Activated naive CD4-positive, alpha-beta T cell treated with anti-CD3 and anti-CD28 coated beads for 36 hours (primary cell): ENCODE results near the gene ZDHHC13. TPM values are rescaled to one million over a fixed set of nuclear protein-coding genes. Genes with fewer than 3 reads are reported as not detected.
"Not testable (repeated sequence)": the region's sequence is repeated elsewhere in the genome, so short reads cannot be mapped to it uniquely, and the experiment has no call there.

Experiments used
- CTCF ChIA-PET: fragments of 350-600 bp; sonication (Branson Sonifier 250); formaldehyde crosslinking; loops from one replicate; lab custom pipeline; 2021; ENCODE audit warnings: antibody characterized with exemption; lab: Charles Lee
- DNase-seq: peaks from one replicate; pipeline ENCODE4 v3.0.0-alpha.2; 2020
- H3K27ac Mint-ChIP-seq: one replicate; pipeline ENCODE4 v1.8.0; 2021; ENCODE audit warnings: mild to moderate bottlenecking, mixed read lengths
- H3K27me3 Mint-ChIP-seq: one replicate; pipeline ENCODE4 v1.8.0; 2021; ENCODE audit warnings: low read depth, mixed read lengths
- H3K36me3 Mint-ChIP-seq: one replicate; pipeline ENCODE4 v1.8.0; 2021; ENCODE audit warnings: low read depth, mixed read lengths
- H3K4me1 Mint-ChIP-seq: one replicate; pipeline ENCODE4 v1.8.0; 2021; ENCODE audit warnings: low read depth, mixed read lengths
- H3K4me3 Mint-ChIP-seq: one replicate; pipeline ENCODE4 v1.8.0; 2021; ENCODE audit warnings: mild to moderate bottlenecking, moderate library complexity, mixed read lengths
- H3K9me3 Mint-ChIP-seq: one replicate; pipeline ENCODE4 v1.8.0; 2021; ENCODE audit warnings: mixed read lengths
- intact Hi-C: fragments of 100-400 bp; cut with micrococcal nuclease; formaldehyde crosslinking; loops from one replicate; pipeline ENCODE4 v1.15.1; 2023
- total RNA-seq, 2 experiments: library from RNA; stranded (reverse); gene quantifications; one replicate each; pipeline ENCODE4 v1.2.3, GENCODE V29; 2021

The ZDHHC13 gene
- total RNA-seq, 2 experiments from 2014 or later: 20.9 to 25.1 TPM

DNA sequence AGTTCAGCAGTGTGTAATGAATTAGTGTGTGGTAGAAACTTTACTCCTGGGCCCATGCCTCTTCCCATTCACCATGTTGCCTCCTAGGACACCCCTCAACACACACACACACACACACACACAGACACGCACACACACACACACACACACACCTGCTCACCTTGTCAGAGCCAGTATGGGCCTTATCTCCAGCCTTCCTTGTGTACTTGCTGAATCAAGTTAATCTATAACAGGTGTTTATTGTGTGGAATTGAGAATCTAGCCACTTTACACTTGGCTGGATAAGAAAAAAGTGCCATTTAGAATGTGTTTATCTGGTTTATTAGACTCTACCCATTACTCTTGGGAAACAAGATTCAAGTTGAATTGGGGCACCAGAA, 14.5 kb upstream of the ZDHHC13 start:
- CTCF ChIA-PET: interaction anchor here (0.7 kb wide), 1 partner anchor 31 kb away, joined by 3 read pairs; no protein-coding TSS in a partner anchor
- DNase-seq: no peak
- Mint-ChIP-seq H3K4me1 (no peaks in the 10 kb centered on the region), H3K9me3 (peaks cover 6% of the 10 kb centered on the region), H3K27ac (no peak overlapping the region), H3K36me3 (no peaks in the 10 kb centered on the region), H3K4me3 (no peak overlapping the region), H3K27me3 (peaks cover 2% of the 10 kb centered on the region)
- intact Hi-C loops: no loop called here

DNA sequence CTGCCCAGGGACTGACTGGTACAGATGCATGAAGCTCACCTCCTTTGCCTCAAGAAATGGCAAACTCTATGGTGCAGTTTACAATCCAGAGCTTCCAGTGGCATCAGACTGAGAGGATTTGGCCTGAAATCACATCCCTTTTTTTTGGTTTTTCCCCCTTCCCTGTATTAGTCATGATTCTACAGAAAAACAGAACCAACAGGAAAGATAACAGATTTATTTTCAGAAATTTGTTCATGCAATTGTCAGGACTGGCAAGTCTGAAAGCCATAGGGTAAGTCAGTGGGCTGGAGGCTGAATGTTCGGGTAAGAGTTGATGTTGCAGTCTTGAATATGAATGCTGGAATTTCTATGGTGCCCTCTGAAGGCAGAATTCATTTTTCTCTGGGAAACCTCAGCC, 12.0 kb upstream of the ZDHHC13 start:
- intact Hi-C loops: no loop called here
- H3K36me3 Mint-ChIP-seq: no peaks in the 10 kb centered on the region
- CTCF ChIA-PET: no interaction called here
- H3K27ac Mint-ChIP-seq: no peak overlapping the region
- no peak for DNase-seq
- no peak overlapping the region for H3K4me3 Mint-ChIP-seq
- H3K27me3 Mint-ChIP-seq: peaks cover 3% of the 10 kb centered on the region
- no peaks in the 10 kb centered on the region for H3K4me1 Mint-ChIP-seq
- H3K9me3 Mint-ChIP-seq: peaks cover 6% of the 10 kb centered on the region

DNA sequence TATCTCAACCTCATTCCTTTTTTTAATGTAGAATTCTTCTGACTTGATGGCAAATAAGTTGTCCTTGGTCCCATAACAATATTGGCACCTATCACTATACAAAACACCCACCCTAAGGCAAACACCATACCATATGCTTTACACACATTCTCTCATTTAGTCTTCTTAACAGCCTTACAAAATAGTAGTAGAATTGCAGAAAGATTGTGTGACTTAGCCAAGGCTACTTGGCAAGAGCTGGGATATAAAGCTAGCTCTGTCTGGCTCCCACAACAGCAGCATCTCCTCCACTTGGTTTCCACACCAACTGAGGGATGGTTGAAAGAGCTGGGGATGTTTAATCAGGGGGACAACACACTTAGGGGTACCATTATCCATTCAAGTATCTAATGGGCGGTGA, 9.8 kb upstream of the ZDHHC13 start:
- Mint-ChIP-seq H3K9me3 (no peaks in the 10 kb centered on the region), H3K27me3 (peaks cover 3% of the 10 kb centered on the region), H3K4me1 (no peaks in the 10 kb centered on the region), H3K36me3 (no peaks in the 10 kb centered on the region), H3K4me3 (no peak overlapping the region), H3K27ac (no peak overlapping the region)
- intact Hi-C loops: no loop called here
- no peak for DNase-seq
- CTCF ChIA-PET: no interaction called here

DNA sequence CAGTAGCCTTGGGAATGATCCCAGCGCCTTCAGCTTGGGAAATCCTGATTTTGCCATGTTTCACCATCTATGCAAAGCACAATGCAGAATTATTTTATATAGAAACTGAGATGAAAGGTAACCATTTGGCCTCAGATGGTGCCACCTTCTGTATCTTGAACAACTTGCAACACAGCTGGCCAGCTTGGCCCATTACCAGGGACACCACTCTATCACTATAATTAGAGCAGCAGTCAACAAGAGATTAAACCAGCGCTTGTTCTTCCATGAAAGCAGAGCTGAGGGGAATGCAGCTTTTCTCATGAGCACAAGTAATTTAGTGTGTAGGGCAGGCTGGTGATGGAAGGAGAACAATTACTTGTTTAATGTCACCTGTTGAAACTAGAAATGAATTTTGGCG, 6.7 kb upstream of the ZDHHC13 start:
- no peak overlapping the region for H3K4me3 Mint-ChIP-seq
- H3K9me3 Mint-ChIP-seq: no peaks in the 10 kb centered on the region
- no peaks in the 10 kb centered on the region for H3K4me1 Mint-ChIP-seq
- H3K27me3 Mint-ChIP-seq: peaks cover 3% of the 10 kb centered on the region
- no peaks in the 10 kb centered on the region for H3K36me3 Mint-ChIP-seq
- no peak for DNase-seq
- H3K27ac Mint-ChIP-seq: no peak overlapping the region
- CTCF ChIA-PET: interaction anchor here (1.7 to 2.7 kb wide), 2 partner anchors 33 to 39 kb away, joined by 4 to 11 read pairs; no protein-coding TSS in a partner anchor
- intact Hi-C loops: no loop called here

DNA sequence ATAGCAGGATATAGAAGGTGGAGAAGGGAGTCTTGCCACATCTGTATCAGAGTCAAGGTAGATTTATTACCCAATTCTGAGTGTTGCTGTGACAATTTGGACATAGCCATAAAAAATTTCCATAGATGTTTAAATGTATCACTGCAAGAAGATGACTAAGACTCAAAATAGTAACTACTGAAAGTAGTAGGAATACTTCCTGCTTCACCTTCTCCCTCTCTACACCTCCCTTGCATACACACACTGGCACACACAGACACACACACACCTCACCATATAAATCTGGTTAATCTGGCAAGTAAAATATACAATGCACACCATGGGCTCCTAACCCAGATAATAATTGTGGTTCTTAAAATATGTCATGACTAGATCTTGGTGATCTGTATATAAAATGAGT, 5.2 kb upstream of the ZDHHC13 start:
- DNase-seq: no peak
- Mint-ChIP-seq H3K27ac (no peak overlapping the region), H3K9me3 (no peaks in the 10 kb centered on the region), H3K4me3 (no peak overlapping the region), H3K27me3 (peaks cover 3% of the 10 kb centered on the region), H3K36me3 (no peaks in the 10 kb centered on the region), H3K4me1 (peaks cover 4% of the 10 kb centered on the region)
- CTCF ChIA-PET: interaction anchor here (1.7 kb wide), 1 partner anchor 41 kb away, joined by 4 read pairs; no protein-coding TSS in a partner anchor
- intact Hi-C loops: no loop called here

DNA sequence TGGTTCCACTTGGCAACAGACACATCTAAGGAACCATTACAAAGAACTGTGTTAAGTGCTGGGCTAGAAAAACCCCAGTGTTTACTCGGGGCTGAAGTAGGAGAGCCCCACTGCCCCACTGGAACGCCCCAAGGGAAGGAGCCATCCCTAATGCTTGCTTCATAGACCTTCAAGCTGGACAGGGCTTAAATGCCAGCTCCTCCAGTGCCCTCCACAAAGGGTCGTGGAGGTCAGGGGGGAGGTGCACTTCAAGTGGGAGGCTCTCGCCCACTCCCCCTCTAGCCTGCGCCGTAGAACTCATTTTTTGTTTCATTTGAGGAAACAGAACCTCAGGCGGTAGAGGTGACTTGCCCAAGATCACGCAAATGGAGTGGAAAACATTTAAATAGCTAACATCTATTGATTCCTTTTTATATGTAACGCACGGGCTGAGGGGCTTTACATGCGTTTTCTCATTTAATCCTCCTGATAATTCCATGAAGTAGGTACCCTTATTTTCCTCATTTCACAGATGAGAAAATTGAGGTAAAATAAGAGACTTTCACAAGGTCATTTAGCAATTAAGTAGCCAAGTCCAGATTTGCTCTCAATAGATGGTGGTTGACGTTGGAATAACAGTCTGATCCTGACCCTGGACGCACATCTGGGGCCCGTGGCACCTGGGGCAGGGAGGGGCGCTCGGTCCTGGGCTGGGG, 545 bp upstream of the ZDHHC13 start:
- Mint-ChIP-seq H3K4me1 (peaks cover 44% of the 10 kb centered on the region), H3K36me3 (peaks cover 15% of the 10 kb centered on the region), H3K27me3 (no peaks in the 10 kb centered on the region), H3K4me3 (peak overlapping the region; percentile 89), H3K27ac (no peak overlapping the region), H3K9me3 (no peaks in the 10 kb centered on the region)
- intact Hi-C loops: loop anchor here (2.0 to 5.0 kb wide), 3 partner anchors 596 to 1246 kb away; partner anchors contain the start of genes HTATIP2, NAV2 and SERGEF
- peak; percentile 7 for DNase-seq
- CTCF ChIA-PET: interaction anchor here (0.5 to 1.4 kb wide), 5 partner anchors 40 to 399 kb away, joined by 3 to 6 read pairs (median 3); no protein-coding TSS in a partner anchor

DNA sequence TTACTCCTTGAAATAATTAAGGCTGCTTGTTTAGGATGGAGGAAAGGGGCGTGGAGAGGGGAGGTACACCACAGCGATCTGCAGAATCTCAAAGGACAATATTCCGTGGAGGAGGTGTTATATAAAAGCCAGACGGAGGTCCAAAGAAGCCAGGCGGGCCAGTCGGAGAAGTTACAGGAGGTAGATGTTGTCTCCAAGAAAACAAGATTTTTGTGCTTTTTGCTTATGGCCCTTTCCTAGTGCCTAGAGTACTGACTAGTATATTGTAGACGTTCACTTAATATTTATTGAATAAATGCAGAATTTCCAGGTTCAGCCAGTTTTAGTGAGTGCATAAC, 761 bp downstream of the ZDHHC13 start:
- CTCF ChIA-PET: no interaction called here
- H3K4me3 Mint-ChIP-seq: peak overlapping the region; percentile 89
- peaks cover 50% of the 10 kb centered on the region for H3K4me1 Mint-ChIP-seq
- H3K27ac Mint-ChIP-seq: peak overlapping the region; percentile 79
- no peak for DNase-seq
- H3K9me3 Mint-ChIP-seq: no peaks in the 10 kb centered on the region
- intact Hi-C loops: loop anchor here (1.0 to 5.0 kb wide), 6 partner anchors 40 to 1245 kb away; partner anchors contain the start of genes HTATIP2, NAV2 and SERGEF
- no peaks in the 10 kb centered on the region for H3K27me3 Mint-ChIP-seq
- peaks cover 15% of the 10 kb centered on the region for H3K36me3 Mint-ChIP-seq

DNA sequence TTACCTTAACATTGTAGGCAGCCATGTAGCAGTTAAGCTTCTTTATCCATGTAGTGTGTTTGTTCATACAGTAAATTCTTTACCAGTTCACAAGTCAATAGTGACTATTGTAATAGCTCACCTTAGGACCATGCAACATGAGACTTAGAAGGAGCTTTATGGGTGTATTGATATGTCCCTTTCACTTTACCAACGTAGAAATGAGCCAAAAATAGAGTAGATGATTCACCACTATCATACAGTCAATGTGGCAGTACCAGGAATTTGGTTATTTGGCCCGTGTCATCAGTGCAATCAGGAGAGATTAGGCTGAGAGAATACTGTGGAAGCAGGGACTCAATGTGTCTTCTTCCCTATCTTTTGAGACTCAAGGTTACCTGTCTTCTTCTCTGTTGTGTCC, 4.7 kb downstream of the ZDHHC13 start:
- Mint-ChIP-seq H3K27me3 (no peaks in the 10 kb centered on the region), H3K4me1 (peaks cover 49% of the 10 kb centered on the region), H3K9me3 (peaks cover 2% of the 10 kb centered on the region), H3K27ac (peak overlapping the region; percentile 32), H3K4me3 (no peak overlapping the region), H3K36me3 (peaks cover 34% of the 10 kb centered on the region)
- intact Hi-C loops: no loop called here
- peak; percentile 10 for DNase-seq
- CTCF ChIA-PET: interaction anchor here (1.0 to 1.9 kb wide), 4 partner anchors 13 to 127 kb away, joined by 3 to 7 read pairs (median 5); no protein-coding TSS in a partner anchor

DNA sequence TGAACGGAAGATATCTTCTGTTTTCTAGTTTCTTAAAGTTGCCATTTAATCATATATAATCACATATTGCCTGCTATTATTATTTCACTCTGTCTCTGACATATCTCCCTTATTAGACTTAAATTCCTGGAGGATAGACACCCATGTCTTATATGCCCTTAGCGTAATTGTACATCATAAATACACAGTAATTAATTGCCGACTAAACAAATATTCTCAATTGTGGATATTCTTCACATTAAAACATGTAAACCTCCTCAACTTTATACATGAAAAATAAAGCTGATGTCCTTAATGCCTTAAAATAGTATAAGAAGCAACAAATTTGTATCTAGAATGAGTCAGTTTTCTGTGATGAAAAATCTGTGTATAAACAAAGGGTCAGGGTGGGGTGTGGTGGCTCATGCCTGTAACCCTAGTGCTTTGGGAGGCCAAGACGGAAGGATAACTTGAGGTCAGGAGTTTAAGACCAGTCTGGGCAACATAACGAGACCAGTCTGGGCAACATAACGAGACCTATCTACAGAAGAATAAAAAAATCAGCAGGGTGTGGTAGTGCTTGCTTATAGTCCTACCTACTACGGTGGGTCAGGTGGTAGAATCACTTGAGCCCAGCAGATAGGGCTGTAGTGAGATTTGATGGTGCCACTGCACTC, 6.1 kb downstream of the ZDHHC13 start:
- no peaks in the 10 kb centered on the region for H3K27me3 Mint-ChIP-seq
- intact Hi-C loops: no loop called here
- DNase-seq: no peak
- peaks cover 3% of the 10 kb centered on the region for H3K9me3 Mint-ChIP-seq
- peaks cover 43% of the 10 kb centered on the region for H3K36me3 Mint-ChIP-seq
- CTCF ChIA-PET: interaction anchor here (1.9 kb wide), 1 partner anchor 46 kb away, joined by 7 read pairs; no protein-coding TSS in a partner anchor
- peaks cover 43% of the 10 kb centered on the region for H3K4me1 Mint-ChIP-seq
- no peak overlapping the region for H3K27ac Mint-ChIP-seq
- H3K4me3 Mint-ChIP-seq: no peak overlapping the region

DNA sequence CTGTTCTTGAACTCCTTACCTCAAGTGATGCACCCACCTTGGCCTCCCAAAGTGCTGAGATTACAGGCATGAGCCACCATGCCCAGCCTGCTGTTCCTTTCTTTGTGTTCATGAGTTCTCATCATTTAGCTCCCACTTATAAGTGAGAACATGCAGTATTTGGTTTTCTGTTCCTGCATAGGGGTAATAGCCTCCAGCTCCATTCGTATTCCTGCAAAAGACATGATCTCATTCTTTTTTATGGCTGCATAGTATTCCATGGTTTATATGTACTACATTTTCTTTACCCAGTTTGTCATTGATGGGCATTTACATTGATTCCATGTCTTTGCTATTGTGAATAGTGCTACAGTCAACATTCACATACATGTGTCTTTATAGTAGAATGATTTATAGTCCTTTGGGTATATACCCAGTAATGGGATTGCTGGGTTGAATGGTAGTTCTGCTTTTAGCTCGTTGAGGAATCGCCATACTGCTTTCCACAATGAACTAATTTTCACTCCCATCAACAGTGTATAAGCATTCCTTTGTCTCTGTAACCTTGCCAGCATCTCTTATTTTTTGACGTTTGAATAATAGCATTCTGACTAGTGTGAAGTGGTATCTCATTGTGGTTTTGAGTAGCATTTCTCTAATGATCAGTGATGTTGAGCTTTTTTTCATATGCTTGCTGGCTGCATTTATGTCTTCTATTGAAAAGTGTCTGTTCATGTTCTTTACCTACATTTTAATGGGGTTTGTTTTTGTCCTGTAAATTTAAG, 9.8 kb downstream of the ZDHHC13 start:
- peaks cover 55% of the 10 kb centered on the region for H3K36me3 Mint-ChIP-seq
- H3K27me3 Mint-ChIP-seq, H3K4me1 Mint-ChIP-seq, H3K27ac Mint-ChIP-seq, intact Hi-C loops, DNase-seq, CTCF ChIA-PET, H3K9me3 Mint-ChIP-seq, H3K4me3 Mint-ChIP-seq: not testable (repeated sequence)

DNA sequence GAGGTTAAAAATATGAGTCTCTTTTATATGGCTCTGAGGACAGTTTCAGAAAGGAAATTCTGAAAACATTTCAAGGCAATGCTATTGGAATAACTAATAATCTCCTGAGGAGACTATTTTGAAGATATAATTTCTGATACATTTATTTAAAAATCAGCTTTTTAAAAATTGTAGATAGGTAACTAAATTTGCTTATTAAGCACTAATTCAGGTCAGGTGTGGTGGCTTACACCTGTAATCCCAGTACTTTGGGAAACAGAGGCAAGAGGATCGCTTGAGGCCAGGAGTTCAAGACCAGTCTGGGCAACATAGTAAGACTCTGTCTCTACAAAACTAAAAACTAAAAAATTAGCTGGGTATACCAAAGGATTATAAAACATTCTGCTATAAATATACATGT, 17.0 kb downstream of the ZDHHC13 start:
- Mint-ChIP-seq H3K36me3 (peaks cover 40% of the 10 kb centered on the region), H3K4me1 (no peaks in the 10 kb centered on the region), H3K4me3 (no peak overlapping the region), H3K9me3 (peaks cover 23% of the 10 kb centered on the region), H3K27me3 (no peaks in the 10 kb centered on the region), H3K27ac (no peak overlapping the region)
- intact Hi-C loops: no loop called here
- no peak for DNase-seq
- CTCF ChIA-PET: interaction anchor here (0.8 kb wide), 1 partner anchor 12 kb away, joined by 3 read pairs; no protein-coding TSS in a partner anchor

DNA sequence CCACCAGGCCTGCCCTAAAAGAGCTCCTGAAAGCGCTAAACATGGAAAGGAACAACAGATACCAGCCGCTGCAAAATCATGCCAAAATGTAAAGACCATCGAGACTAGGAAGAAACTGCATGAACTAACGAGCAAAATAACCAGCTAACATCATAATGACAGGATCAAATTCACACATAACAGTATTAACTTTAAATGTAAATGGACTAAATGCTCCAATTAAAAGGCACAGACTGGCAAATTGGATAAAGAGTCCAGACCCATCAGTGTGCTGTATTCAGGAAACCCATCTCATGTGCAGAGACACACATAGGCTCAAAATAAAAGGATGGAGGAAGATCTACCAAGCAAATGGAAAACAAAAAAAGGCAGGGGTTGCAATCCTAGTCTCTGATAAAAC, 19.9 kb downstream of the ZDHHC13 start:
- CTCF ChIA-PET, H3K27me3 Mint-ChIP-seq, DNase-seq, intact Hi-C loops, H3K4me3 Mint-ChIP-seq, H3K4me1 Mint-ChIP-seq, H3K27ac Mint-ChIP-seq: not testable (repeated sequence)
- peaks cover 17% of the 10 kb centered on the region for H3K9me3 Mint-ChIP-seq
- H3K36me3 Mint-ChIP-seq: peaks cover 24% of the 10 kb centered on the region
